CD4-positive, alpha-beta T cell treated with Interferon alpha-2 for 1 hour (primary cell): ENCODE data around the gene C16orf87.

Experiments
- DNase-seq, 2 donors: peaks; one replicate each; pipeline ENCODE4 v3.0.0-alpha.2; 2020 to 2022

Gene C16orf87

DNA sequence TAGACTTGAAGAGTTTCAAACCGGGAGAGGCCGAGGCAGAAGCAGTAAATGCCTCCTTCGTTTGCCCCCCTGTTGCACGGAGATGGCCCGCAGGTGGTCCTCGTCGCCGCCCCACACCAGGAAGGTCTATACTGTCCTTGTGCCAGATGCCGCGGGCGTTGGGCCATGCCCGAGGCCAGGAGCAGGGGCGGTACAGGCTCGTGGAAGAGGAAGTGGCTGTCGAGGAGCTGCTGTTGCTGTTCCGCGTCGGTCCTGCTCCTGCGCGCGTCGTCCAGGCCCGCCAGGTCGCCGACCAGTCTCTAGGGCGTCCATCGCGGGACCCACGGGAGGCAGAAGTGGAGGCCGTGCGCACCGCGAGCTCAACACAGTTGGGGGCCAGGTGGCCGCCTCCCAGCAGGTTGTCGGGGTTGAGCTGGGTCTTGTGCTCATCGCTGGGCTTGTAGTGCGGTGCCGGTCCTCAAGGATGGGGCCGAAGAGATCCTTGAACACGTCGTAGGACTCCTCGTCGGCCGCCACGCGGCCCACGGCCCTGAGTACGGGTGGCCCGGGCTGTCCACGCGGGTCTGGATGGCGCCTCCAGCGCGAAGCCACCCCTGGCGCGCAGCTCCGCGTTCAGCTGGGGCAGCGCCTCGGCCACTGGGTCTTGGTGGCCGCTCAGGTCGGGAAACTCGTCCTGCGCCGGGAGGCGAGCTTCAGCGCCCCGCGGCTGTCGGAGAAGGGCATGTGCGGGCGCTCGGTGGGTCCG, 13.1 kb upstream of the C16orf87 start:
- DNase-seq, result peak in 1 of 2 donors; percentile 23

DNA sequence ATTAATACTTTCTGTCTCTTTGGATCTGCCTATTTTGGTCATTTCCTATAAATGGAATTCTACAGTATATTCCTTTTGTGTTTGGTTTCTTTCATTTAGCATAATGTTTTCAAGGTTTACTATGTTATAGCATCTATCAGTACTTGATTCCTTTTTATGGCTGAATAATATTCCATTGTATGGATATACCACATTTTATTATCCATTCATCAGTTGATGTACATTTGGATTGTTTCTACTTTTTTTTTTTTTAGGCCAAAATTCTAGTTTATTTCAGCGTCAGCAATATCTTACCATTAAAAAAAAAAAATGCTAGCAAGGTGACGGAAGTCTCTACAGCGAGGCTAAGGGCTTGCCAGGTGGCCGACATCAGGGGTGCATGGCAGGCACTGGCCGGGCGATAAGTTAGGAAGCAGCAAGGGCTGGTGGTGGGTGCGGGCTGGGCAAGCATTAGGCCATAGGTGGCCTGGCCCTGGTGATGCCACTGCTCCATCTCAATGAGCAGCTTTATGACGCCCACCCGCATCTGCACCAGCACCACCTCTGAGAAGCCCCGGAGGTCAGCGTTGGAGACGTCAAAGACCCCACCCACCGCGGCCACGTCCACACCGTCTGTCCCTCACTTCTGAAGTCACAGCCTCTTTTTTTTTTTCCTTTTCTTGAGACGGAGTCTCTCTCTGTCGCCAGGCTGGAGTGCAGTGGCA, 11.4 kb upstream of the C16orf87 start:
- DNase-seq, result no peak

DNA sequence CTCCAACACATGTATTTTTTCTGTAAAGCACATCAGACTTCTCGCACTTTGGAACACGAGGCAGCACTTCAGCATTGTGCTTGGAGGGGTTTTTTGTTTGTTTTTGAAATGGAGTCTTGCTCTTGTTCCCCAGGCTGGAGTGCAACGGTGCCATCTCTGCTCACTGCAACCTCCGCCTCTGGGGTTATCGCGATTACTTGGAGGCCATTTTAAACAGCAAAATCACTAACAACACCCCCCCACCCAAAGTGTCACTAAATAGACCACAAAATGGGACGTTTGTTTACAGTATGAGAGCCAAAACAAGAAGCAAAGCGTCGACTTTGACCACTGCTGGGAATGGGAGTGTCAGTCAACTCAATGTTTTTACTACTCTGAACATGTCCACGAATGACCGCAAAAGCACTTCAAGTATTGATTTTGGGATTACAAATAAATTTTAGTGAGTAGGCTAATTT, 9.0 kb upstream of the C16orf87 start:
- no peak for DNase-seq

DNA sequence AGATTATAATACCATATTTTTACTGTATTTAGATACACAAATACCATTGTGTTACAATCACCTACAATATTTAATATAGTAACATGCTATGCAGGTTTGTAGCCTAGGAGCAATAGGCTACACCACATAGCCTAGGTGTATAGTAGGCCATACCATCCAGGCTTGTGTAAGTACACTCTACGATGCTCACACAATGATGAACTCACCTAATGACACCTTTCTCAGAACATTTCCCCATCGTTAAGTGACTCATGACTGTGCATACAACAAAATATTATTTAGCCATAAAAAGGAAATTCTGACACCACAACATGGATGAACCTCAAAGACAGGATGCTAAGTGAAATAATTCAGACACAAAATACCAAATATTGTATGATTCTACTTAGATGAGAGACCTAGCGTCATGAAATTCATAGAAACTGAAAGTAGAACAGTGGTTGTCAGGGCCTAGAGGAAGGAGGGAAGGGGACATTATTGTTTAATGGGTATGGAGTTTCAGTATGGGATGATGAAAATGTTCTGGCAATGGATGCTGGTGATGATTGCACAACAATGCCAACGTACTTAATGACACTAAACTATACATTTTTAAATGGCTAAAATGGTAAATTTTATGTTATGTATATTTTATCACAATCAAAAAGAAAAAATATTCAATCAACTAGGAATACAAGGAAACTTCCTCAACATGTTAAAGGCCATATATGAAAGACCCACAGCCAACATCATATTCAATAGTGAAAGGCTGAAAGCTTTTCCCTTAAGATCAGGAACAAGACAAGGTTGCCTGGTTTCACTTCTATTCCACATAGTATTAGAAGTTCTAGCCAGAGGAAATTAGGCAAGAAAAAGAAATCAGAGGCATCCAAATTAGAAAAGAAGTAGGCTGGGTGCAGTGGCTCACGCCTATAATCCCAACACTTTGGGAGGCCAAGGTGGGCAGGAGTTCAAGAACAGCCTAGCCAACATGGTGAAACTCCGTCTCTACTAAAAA, 5.9 kb upstream of the C16orf87 start:
- DNase-seq, result no peak

DNA sequence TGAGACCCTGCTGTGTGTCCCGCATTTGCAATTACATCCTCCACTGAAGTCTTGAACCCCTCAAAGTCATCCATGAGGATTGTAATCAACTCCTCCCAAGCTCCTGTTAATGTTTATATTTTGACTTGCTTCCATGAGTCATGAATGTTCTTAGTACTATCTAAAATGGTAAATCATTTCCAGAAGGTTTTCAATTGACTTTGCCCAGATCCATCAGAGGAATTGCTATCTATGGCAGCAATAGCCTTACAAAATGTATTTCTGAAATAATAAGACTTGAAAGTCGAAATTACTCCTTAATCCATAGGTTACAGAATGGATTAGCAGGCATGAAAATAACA, 2.5 kb upstream of the C16orf87 start:
- no peak for DNase-seq

DNA sequence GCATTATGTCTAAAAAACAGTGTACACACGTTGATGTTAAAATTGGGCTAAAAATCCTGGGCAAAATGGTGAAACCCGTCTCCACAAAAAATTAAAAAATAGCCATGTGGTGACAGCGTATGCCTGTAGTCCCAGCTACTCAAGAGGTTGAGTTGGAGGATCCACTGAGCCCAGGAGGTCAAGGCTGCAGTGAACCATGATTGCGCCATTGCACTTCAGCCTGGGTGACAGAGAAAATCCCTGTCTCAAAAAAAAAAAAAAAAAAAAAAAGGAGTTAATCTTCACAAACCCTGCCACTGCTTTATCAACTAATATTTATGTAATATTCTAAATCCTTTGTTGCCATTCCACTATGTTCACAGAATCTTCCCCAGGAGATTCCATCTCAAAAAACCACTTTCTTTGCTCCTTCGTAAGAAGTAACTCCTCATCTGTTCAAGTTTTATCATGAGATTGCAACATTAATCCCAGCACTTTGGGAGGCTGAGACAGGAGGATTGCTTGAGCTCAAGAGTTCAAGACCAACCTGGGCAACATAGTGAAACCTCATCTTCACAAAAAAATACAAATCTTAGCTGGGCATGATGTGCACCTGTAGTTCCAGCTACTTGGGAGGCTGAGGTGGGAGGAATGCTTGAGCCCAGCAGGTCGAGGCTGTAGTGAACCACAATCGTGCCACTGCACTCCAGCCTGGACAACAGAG, 1.9 kb upstream of the C16orf87 start:
- no peak for DNase-seq

DNA sequence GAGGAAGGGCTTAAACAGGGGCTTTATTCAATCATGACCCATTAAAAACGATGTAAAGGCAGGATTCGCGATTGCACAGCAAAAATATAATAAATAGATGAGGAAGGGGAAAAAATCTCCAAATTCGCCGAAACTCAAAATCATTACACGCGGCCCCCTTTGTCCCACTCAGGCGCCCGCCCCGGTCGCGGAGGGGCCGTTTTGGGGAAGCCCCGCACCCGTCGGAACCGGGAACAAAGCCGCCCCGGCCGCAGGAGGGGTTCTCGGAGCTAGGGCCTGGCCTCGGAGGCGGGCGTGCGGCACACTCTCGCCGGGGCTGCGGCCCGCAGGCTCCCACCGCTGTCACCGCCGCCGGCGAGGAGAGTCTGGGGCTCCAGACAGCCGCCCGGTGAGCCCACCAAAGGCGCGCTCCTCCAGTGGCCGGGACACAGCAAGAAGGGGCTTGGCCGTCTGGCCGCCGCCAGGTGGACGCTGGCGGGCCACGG, 521 bp downstream of the C16orf87 start:
- peak; percentile 21 to 50 for DNase-seq

DNA sequence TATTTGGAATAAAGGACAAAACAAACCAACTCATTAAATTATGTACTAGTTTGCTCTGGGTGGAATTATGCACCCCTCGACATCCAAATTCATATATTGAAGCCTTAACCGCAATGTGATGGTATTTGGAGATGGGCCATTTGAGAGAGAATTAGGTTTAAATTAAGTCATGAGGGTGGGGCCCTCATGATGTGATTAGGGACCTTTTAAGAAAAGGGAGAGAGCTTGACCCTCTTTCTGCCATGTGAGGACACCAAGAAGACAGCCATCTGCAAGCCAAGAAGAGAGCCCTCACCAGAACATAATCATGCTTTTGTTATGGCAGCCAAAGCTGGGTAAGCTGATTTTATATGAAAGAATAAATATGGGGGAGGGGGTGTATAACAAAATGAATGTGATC, 2.0 kb downstream of the C16orf87 start:
- DNase-seq, result no peak

DNA sequence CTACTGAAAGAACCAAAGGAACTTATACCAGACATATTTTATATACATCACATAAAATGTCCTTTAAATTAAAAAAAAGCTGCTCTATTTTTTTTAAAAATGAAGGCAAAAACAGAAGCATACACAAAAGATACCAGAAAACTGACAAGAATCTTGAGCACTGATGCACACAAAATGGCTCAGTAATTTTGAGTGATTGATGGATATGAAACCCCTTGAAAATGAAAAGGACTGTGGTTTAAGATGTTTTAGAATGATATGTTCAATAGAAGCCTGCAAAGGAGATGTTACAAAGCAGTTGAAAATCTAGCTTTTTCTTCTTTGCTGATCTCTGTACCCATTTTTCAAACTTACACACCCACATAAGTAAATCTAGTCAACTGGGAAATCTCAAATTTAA, 2.7 kb downstream of the C16orf87 start:
- DNase-seq, result no peak

DNA sequence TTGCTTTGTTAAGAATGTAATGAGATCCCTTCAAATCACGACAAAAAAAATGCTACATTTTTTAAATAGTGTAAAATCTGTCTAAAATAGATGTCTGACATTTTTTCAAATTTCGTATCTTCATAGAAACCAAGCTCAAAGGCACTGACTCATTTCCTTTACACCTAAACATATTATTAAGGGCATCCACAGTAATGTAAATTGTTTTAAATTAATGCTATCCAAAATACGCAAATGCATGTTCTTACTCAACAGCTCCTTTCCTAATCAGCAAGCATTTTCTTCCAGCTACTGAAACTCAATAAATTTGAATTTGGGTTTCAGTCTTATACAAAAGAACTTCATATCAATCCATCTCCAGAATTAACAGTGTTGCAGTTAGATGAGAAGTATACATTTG, 4.3 kb downstream of the C16orf87 start:
- DNase-seq, result no peak

DNA sequence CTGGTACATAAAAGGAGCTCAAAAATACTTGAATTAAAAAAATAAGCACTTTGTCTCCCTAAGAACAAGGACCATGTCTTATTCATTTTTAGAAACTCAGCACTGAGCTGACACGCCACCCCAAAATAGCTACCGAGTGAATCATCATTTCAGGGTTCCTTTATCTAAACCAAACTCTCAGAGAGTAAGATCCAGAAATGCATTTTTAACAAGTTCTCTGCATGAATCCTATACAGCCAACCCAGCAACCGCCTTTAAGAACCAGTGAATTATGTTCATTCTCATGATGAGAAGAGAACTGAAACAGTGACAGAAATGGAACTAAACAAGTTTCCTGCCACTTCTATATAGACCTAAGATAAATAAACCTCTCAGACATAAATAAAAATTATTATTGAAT, 8.7 kb downstream of the C16orf87 start:
- DNase-seq, result no peak

DNA sequence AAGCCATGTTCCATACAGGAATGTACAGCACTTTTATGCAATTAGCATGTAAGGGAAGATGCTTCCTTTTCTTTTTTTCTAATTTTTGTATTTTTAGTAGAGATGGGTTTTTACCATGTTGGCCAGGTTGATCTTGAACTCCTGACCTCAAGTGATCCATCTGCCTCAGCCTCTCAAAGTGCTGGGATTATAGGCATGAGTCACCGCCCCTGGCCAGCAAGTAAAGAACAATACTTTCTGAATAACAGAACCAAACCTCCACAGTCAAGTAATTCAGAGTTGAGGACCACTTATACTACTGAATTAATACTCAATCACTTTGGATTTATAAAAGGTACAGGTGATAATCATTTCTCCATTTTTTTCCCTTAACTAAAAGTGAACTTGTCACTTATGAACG, 13.0 kb downstream of the C16orf87 start:
- no peak for DNase-seq

DNA sequence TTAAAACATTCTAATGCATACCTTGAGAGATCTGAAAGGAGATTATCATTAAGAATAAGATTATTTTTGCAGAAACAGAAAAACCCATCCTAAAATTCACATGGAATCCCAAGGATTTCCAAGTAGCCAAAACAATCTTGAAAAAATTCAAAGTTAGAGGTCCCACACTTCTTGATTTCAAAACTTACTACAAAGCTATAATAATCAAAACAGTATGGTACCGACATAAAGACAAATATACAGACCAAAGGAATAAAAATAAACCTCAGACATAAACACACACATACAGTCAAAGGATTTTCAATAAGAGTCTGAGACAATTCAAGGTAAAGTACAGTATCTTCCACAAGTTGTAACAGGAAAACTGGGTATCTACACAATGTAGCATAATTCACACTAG, 16.2 kb downstream of the C16orf87 start:
- DNase-seq, result no peak

DNA sequence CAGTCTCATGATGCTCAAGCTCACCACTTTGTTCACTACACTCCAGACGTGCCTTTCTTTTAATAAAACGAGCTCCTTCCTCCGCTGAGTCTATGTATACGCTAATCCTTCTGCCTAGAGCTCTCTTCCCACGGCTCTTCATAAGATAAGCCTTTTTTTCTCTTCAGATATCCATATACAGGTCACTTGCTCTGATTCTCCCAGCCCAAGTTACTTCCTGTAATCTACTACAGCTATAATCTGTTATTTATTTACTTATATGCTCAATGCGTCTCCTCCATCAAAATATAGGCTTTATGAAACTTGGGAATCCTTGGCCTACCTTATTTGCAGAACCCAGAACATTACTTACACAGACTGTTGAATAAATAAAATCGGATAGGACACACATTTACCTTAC, 17.4 kb downstream of the C16orf87 start:
- DNase-seq, result no peak

DNA sequence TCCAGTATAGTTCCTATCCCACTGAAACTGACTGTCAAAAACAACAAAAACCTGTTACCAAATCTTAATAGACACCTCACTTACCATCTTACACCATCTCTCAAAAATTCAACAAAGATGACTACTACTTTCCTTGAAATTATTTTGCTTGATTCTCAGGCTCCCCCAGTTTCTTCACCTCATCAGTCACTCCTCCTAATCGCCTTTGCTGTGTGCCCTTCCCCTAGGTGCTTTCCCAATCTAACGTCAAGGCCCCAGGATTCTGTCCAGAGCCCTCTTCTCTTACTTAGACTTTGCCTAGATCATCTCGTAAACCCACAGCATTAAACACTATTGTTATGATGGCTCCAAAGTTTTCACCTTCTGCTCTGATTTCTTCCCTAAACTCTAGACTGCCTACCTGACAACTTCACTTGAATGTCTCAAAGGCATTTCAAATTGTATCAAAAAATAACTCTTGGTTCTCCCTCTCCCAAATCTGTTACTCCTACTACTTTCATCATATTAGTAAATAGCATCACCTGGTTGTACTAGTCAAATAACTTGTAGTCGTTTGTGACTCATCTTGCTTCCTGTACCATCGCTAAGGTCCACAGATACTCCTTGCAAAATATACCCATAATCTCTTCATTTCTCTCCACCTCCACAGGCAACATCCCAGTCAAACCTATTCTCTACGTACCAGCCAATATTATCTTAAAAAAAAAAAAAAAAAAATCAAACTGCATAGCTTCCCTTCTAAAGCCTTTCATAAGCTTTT, 18.0 kb downstream of the C16orf87 start:
- DNase-seq, result no peak

DNA sequence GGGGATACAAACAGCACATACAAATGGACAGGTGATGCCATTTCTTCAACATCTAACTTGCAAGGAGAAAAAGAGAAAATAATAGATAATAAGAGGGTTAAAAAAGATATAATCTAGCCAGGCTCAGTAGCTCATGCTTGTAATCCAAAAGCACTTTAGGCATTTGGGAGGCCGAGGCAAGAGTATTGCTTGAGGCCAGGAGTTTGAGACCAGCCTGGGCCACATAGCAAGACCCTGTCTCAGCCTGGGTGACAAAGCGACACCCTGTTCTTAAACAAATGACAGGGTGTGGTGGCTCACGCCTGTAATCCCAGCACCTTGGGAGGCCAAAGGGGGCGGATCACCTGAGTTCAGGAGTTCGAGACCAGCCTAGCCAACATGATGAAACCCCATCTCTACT, 19.3 kb downstream of the C16orf87 start:
- no peak for DNase-seq

DNA sequence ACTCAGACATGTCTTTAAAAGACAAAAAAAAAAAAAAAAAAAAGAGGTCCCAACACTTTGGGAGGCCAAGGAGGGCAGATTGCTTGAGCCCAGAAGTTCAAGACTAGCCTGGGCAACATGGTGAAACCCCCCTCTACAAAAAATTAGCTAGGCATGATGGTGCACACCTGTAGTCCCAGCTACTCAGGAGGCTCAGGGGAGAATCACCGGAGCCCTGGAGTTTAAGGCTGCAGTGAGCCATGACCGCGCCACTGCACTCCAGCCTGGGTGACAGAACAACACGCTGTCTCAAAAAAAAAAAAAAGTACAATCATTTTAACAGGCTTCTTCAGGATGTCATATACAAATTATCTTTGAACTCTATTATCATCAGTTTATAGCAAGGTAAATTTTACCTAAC, 22.0 kb downstream of the C16orf87 start:
- no peak for DNase-seq

DNA sequence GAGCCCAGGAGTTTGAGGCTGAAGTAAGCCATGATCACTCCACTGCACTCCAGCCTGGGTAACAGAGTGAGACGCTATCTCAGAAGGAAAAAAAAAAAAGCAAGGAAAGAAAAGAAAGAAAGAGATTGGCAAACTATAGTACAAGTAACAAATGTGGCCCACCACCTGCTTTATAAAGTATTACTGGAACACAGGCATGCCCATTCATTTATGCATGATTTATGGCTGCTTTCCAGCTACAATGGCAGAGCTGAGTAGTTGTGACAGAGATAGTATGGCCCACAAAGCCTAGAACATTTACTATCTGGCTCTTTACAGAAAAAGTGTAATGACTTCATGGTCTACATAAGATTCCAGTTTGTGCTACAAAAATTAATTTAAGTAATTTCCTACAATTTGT, 23.6 kb downstream of the C16orf87 start:
- DNase-seq, result no peak

DNA sequence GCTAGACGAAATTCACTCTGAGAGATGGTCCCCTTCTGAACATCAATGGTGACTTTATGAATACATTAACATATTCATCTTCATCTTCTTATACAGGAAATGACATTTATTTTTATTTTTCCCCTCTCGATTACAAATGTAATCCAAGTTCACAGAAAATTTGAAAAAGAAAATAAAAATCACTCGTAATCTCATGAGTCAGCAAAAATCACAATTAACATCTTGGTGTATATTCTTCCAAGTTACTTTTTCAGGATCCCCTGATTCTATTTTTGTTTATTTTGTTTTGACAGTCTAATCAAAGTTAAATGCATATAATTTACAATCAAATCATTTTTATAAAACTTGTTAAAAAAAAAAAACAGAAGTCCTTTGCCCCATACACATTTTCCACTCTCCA, 27.6 kb downstream of the C16orf87 start:
- DNase-seq, result no peak

DNA sequence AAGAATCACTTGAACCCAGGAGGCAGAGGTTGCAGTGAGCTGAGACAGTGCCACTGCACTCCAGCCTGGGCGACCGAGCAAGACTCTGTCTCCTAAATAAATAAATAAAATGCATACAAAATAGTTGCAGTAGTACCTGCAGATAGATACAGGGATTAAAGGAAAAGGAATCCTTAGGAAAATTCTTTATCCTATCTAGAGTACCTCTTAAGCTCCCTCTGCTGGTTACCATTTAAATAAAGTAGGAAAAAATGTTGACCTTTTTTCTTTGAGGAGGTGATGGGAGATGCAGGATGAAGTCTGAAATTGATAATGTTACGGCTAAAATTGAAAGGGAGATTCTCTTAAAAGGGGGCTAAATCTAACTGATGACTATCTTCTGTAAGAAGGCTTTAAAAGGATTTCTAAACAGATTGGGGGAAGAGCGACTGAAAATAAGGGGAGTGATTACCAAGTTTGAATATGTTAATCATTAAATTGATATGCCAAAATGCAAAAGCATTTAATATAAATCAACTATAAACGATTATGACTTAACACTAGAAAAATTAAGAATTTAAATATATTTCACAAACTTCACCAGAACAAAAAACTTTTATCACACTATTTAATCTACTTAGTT, 29.4 kb downstream of the C16orf87 start:
- DNase-seq, result no peak

DNA sequence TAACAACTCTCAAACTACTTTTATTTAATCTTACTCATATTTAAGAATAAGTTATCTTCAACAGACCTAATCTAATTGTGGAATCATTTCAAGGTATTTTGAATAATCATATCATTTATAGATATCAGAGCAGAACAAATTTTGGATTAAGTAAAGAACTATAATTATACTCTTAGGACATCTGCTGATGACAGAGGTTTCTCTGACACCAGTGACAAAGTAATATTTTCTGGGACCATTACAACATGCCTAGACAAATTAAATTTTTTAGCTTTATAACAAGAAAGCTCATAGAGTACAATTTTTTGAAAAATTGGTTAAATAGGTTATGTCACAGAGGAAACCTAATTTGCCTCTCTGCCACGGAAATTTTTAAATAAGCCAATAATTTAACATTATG, 30.5 kb downstream of the C16orf87 start:
- no peak for DNase-seq
